ENCODE measurements around the gene CFAP61. TPM values are rescaled to one million over a fixed set of nuclear protein-coding genes. Genes with fewer than 3 reads are reported as not detected.

The CFAP61 gene
- total RNA-seq, 6 experiments from 2014 or later = 0.26 TPM; not detected in 5

DNA sequence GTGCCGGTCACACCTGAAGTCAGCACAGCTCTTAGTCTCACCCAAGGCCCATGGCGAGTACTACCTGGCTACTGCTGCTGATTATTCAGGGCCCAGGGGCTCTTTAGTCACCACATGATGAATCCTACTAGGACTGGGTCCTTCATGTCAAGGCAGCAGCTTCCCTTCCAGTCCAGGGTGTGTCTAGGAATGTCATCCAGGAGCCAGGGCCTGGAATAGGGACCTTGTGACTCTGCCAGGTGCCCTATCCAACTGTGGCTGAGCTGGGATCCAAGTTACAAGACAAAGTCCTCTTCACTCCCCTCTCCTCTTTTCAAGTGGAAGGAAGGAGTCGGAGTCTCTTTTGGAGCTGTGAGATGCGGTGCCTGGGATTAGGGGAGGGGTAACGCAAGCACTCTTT is 85.5 kb downstream of the CFAP61 start:
- Mint-ChIP-seq H3K27ac (no peak overlapping the region), H3K4me1 (ENCODE audit: low read depth) (no peaks in the 10 kb centered on the region), H3K27me3 (ENCODE audit: insufficient read depth) (no peaks in the 10 kb centered on the region), H3K4me3 (no peak overlapping the region), H3K36me3 (ENCODE audit: low read depth) (no peaks in the 10 kb centered on the region), H3K9me3 (peaks cover 5% of the 10 kb centered on the region; the same call in 1 of the 2 replicates)
- TF ChIP-seq, protein P1, sequence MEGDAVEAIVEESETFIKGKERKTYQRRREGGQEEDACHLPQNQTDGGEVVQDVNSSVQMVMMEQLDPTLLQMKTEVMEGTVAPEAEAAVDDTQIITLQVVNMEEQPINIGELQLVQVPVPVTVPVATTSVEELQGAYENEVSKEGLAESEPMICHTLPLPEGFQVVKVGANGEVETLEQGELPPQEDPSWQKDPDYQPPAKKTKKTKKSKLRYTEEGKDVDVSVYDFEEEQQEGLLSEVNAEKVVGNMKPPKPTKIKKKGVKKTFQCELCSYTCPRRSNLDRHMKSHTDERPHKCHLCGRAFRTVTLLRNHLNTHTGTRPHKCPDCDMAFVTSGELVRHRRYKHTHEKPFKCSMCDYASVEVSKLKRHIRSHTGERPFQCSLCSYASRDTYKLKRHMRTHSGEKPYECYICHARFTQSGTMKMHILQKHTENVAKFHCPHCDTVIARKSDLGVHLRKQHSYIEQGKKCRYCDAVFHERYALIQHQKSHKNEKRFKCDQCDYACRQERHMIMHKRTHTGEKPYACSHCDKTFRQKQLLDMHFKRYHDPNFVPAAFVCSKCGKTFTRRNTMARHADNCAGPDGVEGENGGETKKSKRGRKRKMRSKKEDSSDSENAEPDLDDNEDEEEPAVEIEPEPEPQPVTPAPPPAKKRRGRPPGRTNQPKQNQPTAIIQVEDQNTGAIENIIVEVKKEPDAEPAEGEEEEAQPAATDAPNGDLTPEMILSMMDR (IDR thresholded peaks at IDR 0.05) = no peak
- DNase-seq = no peak

GRCh38 chr20:20138301-20139064 is 86.2 kb downstream of the CFAP61 start:
- Mint-ChIP-seq H3K4me3 (no peak overlapping the region), H3K4me1 (ENCODE audit: low read depth) (no peaks in the 10 kb centered on the region)
- DNase-seq = no peak

GRCh38 chr20:20139403-20139802 is 87.1 kb downstream of the CFAP61 start:
- no peaks in the 10 kb centered on the region for H3K36me3 Mint-ChIP-seq (ENCODE audit: low read depth)
- H3K9me3 Mint-ChIP-seq = peaks cover 5% of the 10 kb centered on the region; the same call in 1 of the 2 replicates
- TF ChIP-seq, protein P1 (IDR thresholded peaks at IDR 0.05) = no peak
- H3K27ac Mint-ChIP-seq = no peak overlapping the region
- H3K27me3 Mint-ChIP-seq (ENCODE audit: insufficient read depth) = no peaks in the 10 kb centered on the region
- H3K4me1 Mint-ChIP-seq (ENCODE audit: low read depth) = no peaks in the 10 kb centered on the region
- DNase-seq = no peak
- H3K4me3 Mint-ChIP-seq = no peak overlapping the region

More at GRCh38 chr20:20138301-20139064, 86.2 kb downstream of the CFAP61 start:
- Mint-ChIP-seq H3K27ac (no peak overlapping the region), H3K9me3 (peaks cover 5% of the 10 kb centered on the region; the same call in 1 of the 2 replicates), H3K36me3 (ENCODE audit: low read depth) (no peaks in the 10 kb centered on the region), H3K27me3 (ENCODE audit: insufficient read depth) (no peaks in the 10 kb centered on the region)
- TF ChIP-seq, protein P1 (IDR thresholded peaks at IDR 0.05) = no peak

DNA sequence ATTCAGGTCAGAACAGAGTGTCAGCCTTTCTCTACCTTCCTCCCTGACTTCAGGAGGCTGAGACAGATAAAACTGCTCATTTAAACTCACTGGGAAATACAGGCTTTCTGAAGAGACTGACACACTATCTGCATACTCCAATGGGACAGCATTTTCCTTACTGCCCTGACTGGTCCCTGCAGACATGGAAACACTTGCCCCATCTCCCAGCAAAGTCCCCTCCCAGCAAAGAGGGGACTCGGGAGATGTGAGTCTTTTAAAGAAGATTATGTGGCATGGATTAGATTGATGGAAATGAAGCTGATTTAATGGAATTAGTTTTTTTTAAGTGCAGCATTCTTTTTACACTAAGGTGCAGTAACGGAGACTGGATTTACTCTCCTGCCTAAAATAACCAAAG is 90.8 kb downstream of the CFAP61 start:
- Mint-ChIP-seq H3K36me3 (ENCODE audit: low read depth) (no peaks in the 10 kb centered on the region), H3K4me1 (ENCODE audit: low read depth) (no peaks in the 10 kb centered on the region), H3K27ac (no peak overlapping the region), H3K27me3 (ENCODE audit: insufficient read depth) (no peaks in the 10 kb centered on the region), H3K9me3 (peaks cover 1% of the 10 kb centered on the region; the same call in 1 of the 2 replicates), H3K4me3 (no peak overlapping the region)
- TF ChIP-seq, protein P1 (IDR thresholded peaks at IDR 0.05) = no peak
- no peak for DNase-seq

- Mint-ChIP-seq H3K36me3 (ENCODE audit: low read depth) (no peaks in the 10 kb centered on the region), H3K27me3 (ENCODE audit: insufficient read depth) (no peaks in the 10 kb centered on the region), H3K27ac (no peak overlapping the region), H3K4me1 (ENCODE audit: low read depth) (no peaks in the 10 kb centered on the region), H3K4me3 (no peak overlapping the region), H3K9me3 (peaks cover 4% of the 10 kb centered on the region; the same call in 1 of the 2 replicates)
- DNase-seq = no peak
- TF ChIP-seq, protein P1 (IDR thresholded peaks at IDR 0.05) = no peak
These were observed 91.3 kb downstream of the CFAP61 start for GRCh38 chr20:20143646-20144045.

All from HFFc6 (cell line).